IMR-90 (cell line): ENCODE results near the gene SCGB3A2. TPM values are rescaled to one million over a fixed set of nuclear protein-coding genes. Genes with fewer than 3 reads are reported as not detected.

Experiments used
- ATAC-seq: fragments of 200-7000 bp; cut with Tn5 transposase; 2 replicates; pipeline ENCODE4 v1.9.1; 2020; ENCODE audit warnings: low read depth, mild to moderate bottlenecking, moderate library complexity
- BruUV-seq: library from RNA; stranded (reverse); fragments of 400-500 nt; replicated peaks from 2 replicates; lab custom pipeline; 2021; lab: Mats Ljungman, UMichigan
- CTCF ChIA-PET: fragments of 300-600 bp; formaldehyde crosslinking; extraction: SDS; loops from one replicate; lab custom pipeline; 2021; ENCODE audit warnings: antibody characterized with exemption; lab: Yijun Ruan, JAX
- POLR2A ChIA-PET: fragments of 300-600 bp; sonication (Branson Sonifier 250); formaldehyde crosslinking; loops from one replicate; lab custom pipeline; 2022; ENCODE audit warnings: antibody characterized with exemption; ENCODE audit not compliant: unreplicated experiment; lab: Charles Lee
- DNase-seq: peaks from one replicate; pipeline ENCODE4 v3.0.0; 2013
- H2AFZ ChIP-seq: replicated peaks from 2 replicates; pipeline ENCODE3; 2013; ENCODE audit warnings: low read length, mild to moderate bottlenecking; ENCODE audit not compliant: poor library complexity
- H2AK5ac ChIP-seq: 2 replicates; pipeline ENCODE4 v1.6.1; 2013; ENCODE audit warnings: low read depth, low read length, inconsistent platforms
- H2AK9ac ChIP-seq: replicated peaks from 2 replicates; pipeline ENCODE3; 2013; ENCODE audit warnings: mild to moderate bottlenecking, low read depth, low read length, moderate library complexity; ENCODE audit not compliant: poor library complexity
- H2BK120ac ChIP-seq: 2 replicates; pipeline ENCODE4 v1.6.1; 2013; ENCODE audit warnings: low read depth, low read length, inconsistent platforms
- H2BK15ac ChIP-seq: 3 replicates; pipeline ENCODE4 v1.6.1; 2013; ENCODE audit warnings: low read depth, low read length, inconsistent platforms
- H2BK20ac ChIP-seq: 2 replicates; pipeline ENCODE4 v1.6.1; 2013; ENCODE audit warnings: low read depth, mild to moderate bottlenecking, inconsistent platforms, low read length, moderate library complexity
- H2BK5ac ChIP-seq: 2 replicates; pipeline ENCODE4 v1.6.1; 2013; ENCODE audit warnings: mild to moderate bottlenecking, low read depth, low read length, inconsistent platforms; ENCODE audit not compliant: poor library complexity, severe bottlenecking
- H3K14ac ChIP-seq: replicated peaks from 2 replicates; pipeline ENCODE4 v1.6.1; 2013; ENCODE audit warnings: low read depth, low read length, inconsistent platforms
- H3K18ac ChIP-seq: 2 replicates; pipeline ENCODE4 v1.6.1; 2013; ENCODE audit warnings: low read depth, low read length, control low read depth
- H3K23ac ChIP-seq: 2 replicates; pipeline ENCODE4 v1.6.1; 2013; ENCODE audit warnings: low read depth, low read length, inconsistent platforms
- H3K27ac ChIP-seq: 2 replicates; pipeline ENCODE4 v1.5.1; 2013; ENCODE audit warnings: mild to moderate bottlenecking, control low read depth, low read length; ENCODE audit not compliant: insufficient read depth
- H3K27me3 ChIP-seq: 2 replicates; pipeline ENCODE4 v1.6.1; 2013; ENCODE audit warnings: low read length; ENCODE audit not compliant: control insufficient read depth, insufficient read depth
- H3K36me3 ChIP-seq: 2 replicates; pipeline ENCODE4 v1.6.1; 2013; ENCODE audit warnings: low read length, mixed read lengths; ENCODE audit not compliant: control insufficient read depth, insufficient read depth
- H3K4ac ChIP-seq: 2 replicates; pipeline ENCODE4 v1.6.1; 2013; ENCODE audit warnings: low read depth, low read length, inconsistent platforms
- H3K4me1 ChIP-seq: 2 replicates; pipeline ENCODE4 v1.6.1; 2013; ENCODE audit warnings: low read length, mixed read lengths; ENCODE audit not compliant: control insufficient read depth, insufficient read depth
- H3K4me2 ChIP-seq: 2 replicates; pipeline ENCODE4 v1.6.1; 2013; ENCODE audit warnings: low read depth, mild to moderate bottlenecking, control low read depth, low read length, moderate library complexity
- H3K4me3 ChIP-seq: 2 replicates; pipeline ENCODE4 v1.5.1; 2013; ENCODE audit warnings: low read depth, mild to moderate bottlenecking, control low read depth, low read length, moderate library complexity; ENCODE audit not compliant: insufficient read depth
- H3K56ac ChIP-seq: 2 replicates; pipeline ENCODE4 v1.6.1; 2013; ENCODE audit warnings: low read length, inconsistent platforms; ENCODE audit not compliant: insufficient read depth; ENCODE audit errors: extremely low read depth
- H3K79me1 ChIP-seq, 2 experiments: 2 replicates each; pipeline ENCODE4 v1.6.1; 2013; ENCODE audit warnings: low read length in 2 of 2, inconsistent platforms in 1 of 2, low read depth in 1 of 2
- H3K9ac ChIP-seq: 2 replicates; pipeline ENCODE4 v1.6.1; 2013; ENCODE audit warnings: low read depth, low read length, control low read depth
- H3K9me1 ChIP-seq: 2 replicates; pipeline ENCODE4 v1.6.1; 2013; ENCODE audit warnings: low read length, inconsistent platforms; ENCODE audit not compliant: insufficient read depth
- H3K9me3 ChIP-seq: 2 replicates; pipeline ENCODE4 v1.6.1; 2013; ENCODE audit warnings: low read length; ENCODE audit not compliant: control insufficient read depth, insufficient read depth
- H4K20me1 ChIP-seq: 2 replicates; pipeline ENCODE4 v1.6.1; 2013; ENCODE audit warnings: low read length, inconsistent platforms; ENCODE audit not compliant: insufficient read depth
- H4K5ac ChIP-seq: 2 replicates; pipeline ENCODE4 v1.6.1; 2013; ENCODE audit warnings: mild to moderate bottlenecking, low read depth, low read length, control low read depth
- H4K8ac ChIP-seq, 2 experiments: 2 replicates each; pipeline ENCODE4 v1.6.1; 2013; ENCODE audit warnings: low read depth in 2 of 2, low read length in 2 of 2, control low read depth in 1 of 2, inconsistent platforms in 1 of 2
- H4K91ac ChIP-seq: 2 replicates; pipeline ENCODE4 v1.6.1; 2013; ENCODE audit warnings: low read depth, low read length, inconsistent platforms; ENCODE audit not compliant: insufficient read depth
- BHLHE40 ChIP-seq: fragments of 150-350 bp; IDR thresholded peaks from 2 replicates; pipeline ENCODE4 v1.6.1; 2016; ENCODE audit warnings: mild to moderate bottlenecking, low read depth, low read length
- FOS ChIP-seq: fragments of 150-350 bp; IDR thresholded peaks from 2 replicates; pipeline ENCODE4 v1.6.1; 2016; ENCODE audit warnings: low read depth, low read length
- MAZ ChIP-seq: IDR thresholded peaks from 2 replicates; pipeline ENCODE4 v1.6.1; 2012; ENCODE audit warnings: low read depth, mild to moderate bottlenecking, low read length, improper control_type of control experiment, moderate library complexity, borderline replicate concordance
- NFE2L2 ChIP-seq: fragments of 150-350 bp; IDR thresholded peaks from 2 replicates; pipeline ENCODE4 v1.6.1; 2016; ENCODE audit warnings: low read depth, mild to moderate bottlenecking, low read length
- RCOR1 ChIP-seq: IDR thresholded peaks from 2 replicates; pipeline ENCODE4 v1.6.1; 2012; ENCODE audit warnings: mild to moderate bottlenecking, low read length, improper control_type of control experiment; ENCODE audit not compliant: insufficient replicate concordance
- WGBS, 2 experiments: methylation state at CpG; one replicate each; pipeline versions ENCODE4 v1.1.5 to v1.1.7; 2013; ENCODE audit warnings: missing lambda C conversion rate in 2 of 2; ENCODE audit not compliant: insufficient read length in 1 of 2; ENCODE audit errors: extremely low coverage in 2 of 2; 5-methylcytosine and 5-hydroxymethylcytosine counted together
- dilution Hi-C: fragments of 300-500 bp; cut with HindIII; formaldehyde crosslinking; loops from one replicate; pipeline ENCODE4 v1.14.3; 2018; ENCODE audit warnings: low sequenced_read_pairs; ENCODE audit not compliant: unreplicated experiment
- in situ Hi-C: fragments of 300-500 bp; cut with MboI; formaldehyde crosslinking; loops from 3 replicates; pipeline ENCODE4 v1.14.3; 2019; ENCODE audit warnings: low sequenced_read_pairs, inconsistent platforms, mixed read lengths
- intact Hi-C: fragments of 100-400 bp; cut with micrococcal nuclease; formaldehyde crosslinking; loops from 2 replicates; pipeline ENCODE4 v1.10.0; 2022
- polyA plus RNA-seq, 3 experiments: library from polyadenylated mRNA; depleted of rRNA; stranded (reverse); fragments of >200 nt; gene quantifications; 2 replicates each; pipeline ENCODE4 v1.2.3, GENCODE V29; 2012; ENCODE audit warnings: low replicate concordance in 1 of 3
- total RNA-seq: library from RNA; depleted of rRNA; stranded (reverse); fragments of >200 nt; gene quantifications from 2 replicates; pipeline ENCODE4 v1.2.3, GENCODE V29; 2012
- TF ChIP-seq, protein P1 (sequence below): fragments of 150-350 bp; IDR thresholded peaks from 2 replicates; pipeline ENCODE4 v1.6.1; 2017; ENCODE audit warnings: mild to moderate bottlenecking, antibody characterized with exemption, low read length, low read depth
- TF ChIP-seq, protein P2 (sequence below): conservative IDR thresholded peaks from 2 replicates; pipeline ENCODE4 v1.5.1; 2012; ENCODE audit warnings: mild to moderate bottlenecking, low read depth, low read length, improper control_type of control experiment

SCGB3A2 gene
- total and polyA plus RNA-seq, 2 of the 4 experiments (the other 2 are of a cell fraction) = not detected

DNA sequence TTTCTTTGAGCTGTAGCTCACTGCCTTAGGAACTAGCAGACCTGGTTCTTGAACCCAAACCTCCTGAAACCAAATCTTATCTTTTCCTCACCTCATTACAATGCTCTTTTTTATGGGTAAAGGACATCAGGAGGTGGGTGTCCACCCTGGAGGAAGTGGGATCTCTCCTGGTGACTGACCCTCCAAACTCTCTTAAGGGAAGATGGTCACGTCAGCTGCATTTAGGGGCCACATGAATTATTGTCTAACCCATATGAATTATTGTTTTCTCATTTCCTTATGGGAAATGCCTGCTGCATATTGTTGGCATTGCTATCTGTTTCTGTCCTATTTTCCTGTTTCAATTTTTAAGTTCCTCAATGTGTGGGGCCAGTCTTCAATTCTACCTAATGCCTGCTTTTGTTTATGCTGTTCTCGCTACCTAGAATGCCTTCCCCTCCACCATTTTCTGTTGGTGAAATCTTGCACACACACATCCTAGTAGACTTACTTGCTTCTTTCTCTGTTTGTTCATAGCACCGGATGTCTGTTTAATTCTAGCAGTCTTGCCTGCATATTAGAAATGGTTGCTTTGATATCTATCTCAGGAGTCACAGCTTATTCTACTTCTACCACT lies 25.0 kb upstream of the SCGB3A2 start:
- Histone ChIP-seq H3K4me2 (no peak overlapping the region), H2BK15ac (no peak overlapping the region), H4K20me1 (no peaks in the 10 kb centered on the region), H3K9ac (no peak overlapping the region), H4K5ac (no peak overlapping the region), H3K23ac (no peak overlapping the region), H2AK5ac (no peak overlapping the region), H3K4me1 (no peaks in the 10 kb centered on the region), H3K27ac (no peak overlapping the region), H2BK5ac (no peak overlapping the region), H3K56ac (no peak overlapping the region), H3K4ac (no peak overlapping the region), H3K27me3 (no peaks in the 10 kb centered on the region), H3K14ac (no peak overlapping the region), H2BK120ac (no peak overlapping the region), H3K18ac (no peak overlapping the region), H4K91ac (no peak overlapping the region), H3K79me1 (no peaks in the 10 kb centered on the region), H3K9me1 (no peaks in the 10 kb centered on the region), H3K4me3 (no peak overlapping the region), H2AFZ (no peak overlapping the region), H3K36me3 (no peaks in the 10 kb centered on the region), H3K9me3 (no peaks in the 10 kb centered on the region), H2AK9ac (no peak overlapping the region), H2BK20ac (no peak overlapping the region), H4K8ac (no peak overlapping the region)
- BruUV-seq = no TSS peak
- in situ Hi-C loops (no loop called here), intact Hi-C loops (no loop called here), dilution Hi-C loops (no loop called here)
- TF ChIP-seq FOS (no peak), NFE2L2 (no peak), RCOR1 (no peak), BHLHE40 (no peak), MAZ (no peak)
- TF ChIP-seq, protein P1, sequence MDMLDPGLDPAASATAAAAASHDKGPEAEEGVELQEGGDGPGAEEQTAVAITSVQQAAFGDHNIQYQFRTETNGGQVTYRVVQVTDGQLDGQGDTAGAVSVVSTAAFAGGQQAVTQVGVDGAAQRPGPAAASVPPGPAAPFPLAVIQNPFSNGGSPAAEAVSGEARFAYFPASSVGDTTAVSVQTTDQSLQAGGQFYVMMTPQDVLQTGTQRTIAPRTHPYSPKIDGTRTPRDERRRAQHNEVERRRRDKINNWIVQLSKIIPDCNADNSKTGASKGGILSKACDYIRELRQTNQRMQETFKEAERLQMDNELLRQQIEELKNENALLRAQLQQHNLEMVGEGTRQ = no peak
- TF ChIP-seq, protein P2, sequence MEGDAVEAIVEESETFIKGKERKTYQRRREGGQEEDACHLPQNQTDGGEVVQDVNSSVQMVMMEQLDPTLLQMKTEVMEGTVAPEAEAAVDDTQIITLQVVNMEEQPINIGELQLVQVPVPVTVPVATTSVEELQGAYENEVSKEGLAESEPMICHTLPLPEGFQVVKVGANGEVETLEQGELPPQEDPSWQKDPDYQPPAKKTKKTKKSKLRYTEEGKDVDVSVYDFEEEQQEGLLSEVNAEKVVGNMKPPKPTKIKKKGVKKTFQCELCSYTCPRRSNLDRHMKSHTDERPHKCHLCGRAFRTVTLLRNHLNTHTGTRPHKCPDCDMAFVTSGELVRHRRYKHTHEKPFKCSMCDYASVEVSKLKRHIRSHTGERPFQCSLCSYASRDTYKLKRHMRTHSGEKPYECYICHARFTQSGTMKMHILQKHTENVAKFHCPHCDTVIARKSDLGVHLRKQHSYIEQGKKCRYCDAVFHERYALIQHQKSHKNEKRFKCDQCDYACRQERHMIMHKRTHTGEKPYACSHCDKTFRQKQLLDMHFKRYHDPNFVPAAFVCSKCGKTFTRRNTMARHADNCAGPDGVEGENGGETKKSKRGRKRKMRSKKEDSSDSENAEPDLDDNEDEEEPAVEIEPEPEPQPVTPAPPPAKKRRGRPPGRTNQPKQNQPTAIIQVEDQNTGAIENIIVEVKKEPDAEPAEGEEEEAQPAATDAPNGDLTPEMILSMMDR = no peak
- WGBS, 2 experiments = no CpG with 5 or more reads among the region's 3 CpGs
- ChIA-PET POLR2A (no interaction called here), CTCF (no interaction called here)
- DNase-seq = no peak
- no peak for ATAC-seq
